IPS DF 6.9 (cell line): ENCODE measurements around the gene GTPBP1.

ENCODE experiments used
- DNase-seq: peaks from one replicate; pipeline ENCODE4 v3.0.0-alpha.2; 2013; ENCODE audit warnings: low read depth, low spot score
- H3K27ac ChIP-seq: one replicate; pipeline ENCODE4 v1.5.1; 2013; ENCODE audit warnings: low read length, control low read depth
- H3K27me3 ChIP-seq: 2 replicates; pipeline ENCODE4 v1.6.1; 2013; ENCODE audit warnings: mild to moderate bottlenecking, low read length; ENCODE audit not compliant: control insufficient read depth, insufficient read depth
- H3K36me3 ChIP-seq: 2 replicates; pipeline ENCODE4 v1.6.1; 2013; ENCODE audit warnings: low read length; ENCODE audit not compliant: control insufficient read depth, insufficient read depth
- H3K4me1 ChIP-seq: 2 replicates; pipeline ENCODE4 v1.6.1; 2013; ENCODE audit warnings: low read length; ENCODE audit not compliant: control insufficient read depth, insufficient read depth
- H3K4me3 ChIP-seq: 2 replicates; pipeline ENCODE4 v1.5.1; 2013; ENCODE audit warnings: mild to moderate bottlenecking, low read length
- H3K9me3 ChIP-seq: 2 replicates; pipeline ENCODE4 v1.6.1; 2013; ENCODE audit warnings: low read length, inconsistent platforms; ENCODE audit not compliant: control insufficient read depth, insufficient read depth
- WGBS: extraction: QIAGEN DNeasy Blood & Tissue Kit; methylation state at CpG from one replicate; pipeline ENCODE4 v1.1.7; 2013; ENCODE audit warnings: mixed read lengths, missing lambda C conversion rate; ENCODE audit not compliant: insufficient read length, insufficient coverage; 5-methylcytosine and 5-hydroxymethylcytosine counted together

GTPBP1 gene

GRCh38 chr22:38725900-38726655 lies 20.3 kb downstream of the GTPBP1 start:
- Histone ChIP-seq H3K4me1 (no peaks in the 10 kb centered on the region), H3K4me3 (no peak overlapping the region), H3K27me3 (no peaks in the 10 kb centered on the region), H3K36me3 (peaks cover 72% of the 10 kb centered on the region), H3K9me3 (no peaks in the 10 kb centered on the region), H3K27ac (no peak overlapping the region)
- WGBS: no CpG with 5 or more reads among the region's 18 CpGs
- DNase-seq: no peak

GRCh38 chr22:38727123-38727522 lies 21.4 kb downstream of the GTPBP1 start:
- Histone ChIP-seq H3K9me3 (no peaks in the 10 kb centered on the region), H3K27ac (no peak overlapping the region), H3K4me3 (no peak overlapping the region), H3K36me3 (peaks cover 79% of the 10 kb centered on the region), H3K4me1 (no peaks in the 10 kb centered on the region), H3K27me3 (no peaks in the 10 kb centered on the region)
- WGBS: no CpG with 5 or more reads among the region's 12 CpGs
- DNase-seq: no peak

- no peak for DNase-seq
- H3K27ac ChIP-seq: no peak overlapping the region
- H3K4me1 ChIP-seq: no peaks in the 10 kb centered on the region
- WGBS: no CpG with 5 or more reads among the region's 15 CpGs
- peaks cover 80% of the 10 kb centered on the region for H3K36me3 ChIP-seq
- no peaks in the 10 kb centered on the region for H3K9me3 ChIP-seq
- no peaks in the 10 kb centered on the region for H3K27me3 ChIP-seq
- no peak overlapping the region for H3K4me3 ChIP-seq
Measured at GRCh38 chr22:38727530-38728451, 22.0 kb downstream of the GTPBP1 start.

GRCh38 chr22:38728871-38729796 lies 23.4 kb downstream of the GTPBP1 start:
- Histone ChIP-seq H3K27me3 (no peaks in the 10 kb centered on the region), H3K36me3 (peaks cover 77% of the 10 kb centered on the region), H3K9me3 (no peaks in the 10 kb centered on the region), H3K4me3 (no peak overlapping the region), H3K27ac (no peak overlapping the region), H3K4me1 (no peaks in the 10 kb centered on the region)
- WGBS: no CpG with 5 or more reads among the region's 18 CpGs
- DNase-seq: no peak

- peaks cover 71% of the 10 kb centered on the region for H3K36me3 ChIP-seq
- WGBS: no CpG with 5 or more reads among the region's 6 CpGs
- no peaks in the 10 kb centered on the region for H3K4me1 ChIP-seq
Measured at GRCh38 chr22:38729946-38730345, 24.2 kb downstream of the GTPBP1 start.

GRCh38 chr22:38730411-38730871 lies 24.7 kb downstream of the GTPBP1 start:
- no peak for DNase-seq
- WGBS: no CpG with 5 or more reads among the region's 13 CpGs
- H3K27ac ChIP-seq: no peak overlapping the region

More at GRCh38 chr22:38729946-38730345, 24.2 kb downstream of the GTPBP1 start:
- no peak overlapping the region for H3K27ac ChIP-seq
- no peak for DNase-seq
- H3K4me3 ChIP-seq: no peak overlapping the region
- H3K9me3 ChIP-seq: no peaks in the 10 kb centered on the region
- no peaks in the 10 kb centered on the region for H3K27me3 ChIP-seq

DNA sequence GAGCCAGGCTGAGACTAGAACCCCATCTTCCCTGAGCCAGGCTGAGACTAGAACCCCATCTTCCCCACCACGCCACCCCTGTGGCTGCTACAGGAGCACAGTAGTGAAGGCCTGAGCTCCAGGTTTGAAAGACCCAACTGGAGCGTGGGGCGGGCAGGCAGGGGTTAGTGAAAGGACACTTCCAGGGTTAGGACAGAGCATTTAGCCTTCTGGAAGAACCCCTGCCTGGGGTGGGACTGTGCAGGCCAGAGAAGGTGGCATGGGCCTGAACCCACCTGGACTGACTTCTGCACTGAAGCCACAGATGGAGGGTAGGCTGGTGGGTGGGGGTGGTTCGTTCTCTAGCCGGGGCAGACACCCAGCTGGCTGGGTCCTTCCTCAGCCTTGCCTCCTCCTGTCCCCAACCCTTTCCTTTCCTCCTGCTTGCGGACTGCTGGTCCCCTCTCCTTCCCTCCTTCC lies 26.0 kb downstream of the GTPBP1 start:
- Histone ChIP-seq H3K27ac (no peak overlapping the region), H3K36me3 (peaks cover 54% of the 10 kb centered on the region), H3K27me3 (no peaks in the 10 kb centered on the region), H3K4me1 (no peaks in the 10 kb centered on the region), H3K4me3 (no peak overlapping the region), H3K9me3 (no peaks in the 10 kb centered on the region)
- no peak for DNase-seq
- WGBS: no CpG with 5 or more reads among the region's 6 CpGs

More at GRCh38 chr22:38730411-38730871, 24.7 kb downstream of the GTPBP1 start:
- Histone ChIP-seq H3K4me3 (no peak overlapping the region), H3K36me3 (peaks cover 67% of the 10 kb centered on the region), H3K27me3 (no peaks in the 10 kb centered on the region), H3K4me1 (no peaks in the 10 kb centered on the region), H3K9me3 (no peaks in the 10 kb centered on the region)

- no peaks in the 10 kb centered on the region for H3K4me1 ChIP-seq
- H3K4me3 ChIP-seq: no peak overlapping the region
- H3K27ac ChIP-seq: no peak overlapping the region
- no peaks in the 10 kb centered on the region for H3K27me3 ChIP-seq
- no CpG with 5 or more reads among the region's 13 CpGs for WGBS
- peaks cover 48% of the 10 kb centered on the region for H3K36me3 ChIP-seq
- no peaks in the 10 kb centered on the region for H3K9me3 ChIP-seq
- DNase-seq: no peak
Measured at GRCh38 chr22:38732251-38732815, 26.6 kb downstream of the GTPBP1 start.

- H3K9me3 ChIP-seq: no peaks in the 10 kb centered on the region
- H3K27me3 ChIP-seq: no peaks in the 10 kb centered on the region
- no peak for DNase-seq
- H3K4me3 ChIP-seq: no peak overlapping the region
- H3K4me1 ChIP-seq: no peaks in the 10 kb centered on the region
- no peak overlapping the region for H3K27ac ChIP-seq
- no CpG with 5 or more reads among the region's 4 CpGs for WGBS
- H3K36me3 ChIP-seq: peaks cover 42% of the 10 kb centered on the region
Measured at GRCh38 chr22:38733329-38733723, 27.6 kb downstream of the GTPBP1 start.
